ENCODE measurements around the gene KCNJ15. TPM values are rescaled to one million over a fixed set of nuclear protein-coding genes. Genes with fewer than 3 reads are reported as not detected.

KCNJ15 gene
- polyA plus RNA-seq, 2 donors = 4.2 to 5.6 TPM

DNA sequence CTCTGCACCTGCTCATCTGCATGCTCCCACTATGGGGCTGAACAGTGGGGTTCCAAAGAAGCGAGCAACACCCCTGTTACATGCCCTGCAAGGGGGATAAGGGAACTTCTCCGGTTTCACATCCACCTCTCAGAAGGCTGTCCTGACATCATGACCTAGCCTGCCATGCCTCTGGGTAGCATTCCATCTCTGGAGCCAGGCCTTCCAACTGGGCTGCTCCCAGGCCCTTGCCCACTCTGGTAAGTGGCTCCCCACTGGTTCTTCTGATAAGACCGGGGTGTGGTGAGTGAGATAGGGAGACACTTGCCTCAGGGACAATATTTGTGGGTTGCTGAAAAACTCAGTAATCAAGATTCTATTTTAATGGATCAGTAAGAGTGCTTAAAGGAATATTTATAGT is 57.8 kb downstream of the KCNJ15 start:
- Histone ChIP-seq H3K27me3 (ENCODE audit: control insufficient read depth in 1 of 2, insufficient read depth in 2 of 2, low read length in 2 of 2) (no peaks in the 10 kb centered on the region), H3K4me1 (ENCODE audit: control insufficient read depth in 2 of 2, insufficient read depth in 2 of 2, low read length in 1 of 2) (no peaks in the 10 kb centered on the region), H3K36me3 (ENCODE audit: control insufficient read depth in 2 of 2, insufficient read depth in 2 of 2, low read length in 1 of 2) (no peaks in the 10 kb centered on the region), H3K27ac (ENCODE audit: low read depth in 2 of 2, low read length in 1 of 2) (no peak overlapping the region), H3K9me3 (ENCODE audit: control insufficient read depth in 2 of 2, insufficient read depth in 1 of 2, low read depth in 1 of 2, low read length in 1 of 2) (no peaks in the 10 kb centered on the region), H3K4me3 (ENCODE audit: low read depth in 1 of 2, low read length in 2 of 2) (no peak overlapping the region)
- WGBS, 2 donors = 72 to 90% methylated on average over 3 of the region's 3 CpGs

DNA sequence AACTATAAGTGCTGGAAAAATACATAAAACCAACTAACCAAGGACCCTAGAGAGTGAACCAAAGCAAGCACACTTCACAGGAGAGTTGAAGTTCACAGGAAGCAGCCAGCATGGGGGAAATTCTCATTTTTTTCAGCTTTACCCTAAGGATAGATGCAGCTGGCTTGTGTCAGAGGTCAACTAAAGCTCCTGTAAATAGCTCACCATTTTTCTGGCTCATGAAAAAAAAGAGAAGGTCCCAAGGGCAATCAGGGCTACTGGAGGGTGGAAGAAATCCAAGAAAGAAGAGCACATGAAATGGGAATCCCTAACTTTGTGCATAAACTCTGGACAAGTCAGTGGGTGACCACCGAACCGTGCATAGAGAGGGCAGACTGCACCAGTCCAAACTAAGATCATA is 58.3 kb downstream of the KCNJ15 start:
- 77 to 79% methylated on average over 2 of the region's 2 CpGs for WGBS, 2 donors
- Histone ChIP-seq H3K4me3 (ENCODE audit: low read depth in 1 of 2, low read length in 2 of 2) (no peak overlapping the region), H3K4me1 (ENCODE audit: control insufficient read depth in 2 of 2, insufficient read depth in 2 of 2, low read length in 1 of 2) (no peaks in the 10 kb centered on the region), H3K27ac (ENCODE audit: low read depth in 2 of 2, low read length in 1 of 2) (no peak overlapping the region), H3K9me3 (ENCODE audit: control insufficient read depth in 2 of 2, insufficient read depth in 1 of 2, low read depth in 1 of 2, low read length in 1 of 2) (no peaks in the 10 kb centered on the region), H3K27me3 (ENCODE audit: control insufficient read depth in 1 of 2, insufficient read depth in 2 of 2, low read length in 2 of 2) (no peaks in the 10 kb centered on the region), H3K36me3 (ENCODE audit: control insufficient read depth in 2 of 2, insufficient read depth in 2 of 2, low read length in 1 of 2) (no peaks in the 10 kb centered on the region)

DNA sequence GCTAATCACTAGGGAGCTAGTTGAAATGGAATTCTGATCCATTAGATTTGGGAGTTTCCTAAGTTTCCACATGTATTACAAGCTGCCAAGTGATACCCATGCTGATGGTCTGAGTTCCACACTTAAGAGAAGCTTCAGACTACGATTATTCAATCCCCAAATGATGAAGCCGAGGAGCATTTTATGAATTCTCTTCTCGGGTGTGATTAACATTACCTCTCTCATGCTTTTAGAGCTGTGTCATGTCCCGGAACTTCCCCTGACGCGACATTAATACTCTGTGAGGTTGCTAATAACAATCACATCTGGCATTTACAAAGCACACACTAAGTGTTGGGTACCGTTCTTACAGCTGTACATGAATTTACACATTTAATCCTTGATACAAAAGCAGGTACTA is 63.0 kb downstream of the KCNJ15 start:
- Histone ChIP-seq H3K4me1 (ENCODE audit: control insufficient read depth in 2 of 2, insufficient read depth in 2 of 2, low read length in 1 of 2) (no peaks in the 10 kb centered on the region), H3K36me3 (ENCODE audit: control insufficient read depth in 2 of 2, insufficient read depth in 2 of 2, low read length in 1 of 2) (no peaks in the 10 kb centered on the region), H3K9me3 (ENCODE audit: control insufficient read depth in 2 of 2, insufficient read depth in 1 of 2, low read depth in 1 of 2, low read length in 1 of 2) (no peaks in the 10 kb centered on the region), H3K4me3 (ENCODE audit: low read depth in 1 of 2, low read length in 2 of 2) (no peak overlapping the region), H3K27me3 (ENCODE audit: control insufficient read depth in 1 of 2, insufficient read depth in 2 of 2, low read length in 2 of 2) (no peaks in the 10 kb centered on the region), H3K27ac (ENCODE audit: low read depth in 2 of 2, low read length in 1 of 2) (no peak overlapping the region)
- 76 to 80% methylated on average over 7 of the region's 7 CpGs for WGBS, 2 donors

DNA sequence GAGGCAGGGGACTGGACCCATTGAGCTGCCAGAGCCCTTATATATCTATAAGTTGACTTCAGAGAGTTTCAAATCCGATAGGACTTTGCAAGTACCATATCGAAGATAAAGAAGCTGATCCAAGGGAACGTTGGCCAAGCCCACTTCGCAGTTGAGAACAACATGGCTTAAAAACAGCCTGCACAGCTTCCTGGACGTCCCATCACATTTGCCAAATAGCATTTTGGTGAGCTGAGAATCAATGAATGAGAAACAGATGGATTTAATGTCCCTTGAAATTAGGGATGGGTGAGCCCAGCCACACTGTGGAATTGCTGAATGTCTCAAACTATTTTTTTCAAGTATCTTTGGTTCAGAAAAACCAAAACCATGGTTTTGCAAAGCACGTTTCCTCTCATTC is 64.8 kb downstream of the KCNJ15 start:
- no peaks in the 10 kb centered on the region for H3K27me3 ChIP-seq (ENCODE audit: control insufficient read depth in 1 of 2, insufficient read depth in 2 of 2, low read length in 2 of 2)
- no peaks in the 10 kb centered on the region for H3K4me1 ChIP-seq (ENCODE audit: control insufficient read depth in 2 of 2, insufficient read depth in 2 of 2, low read length in 1 of 2)
- H3K4me3 ChIP-seq (ENCODE audit: low read depth in 1 of 2, low read length in 2 of 2) = no peak overlapping the region
- no peaks in the 10 kb centered on the region for H3K9me3 ChIP-seq (ENCODE audit: control insufficient read depth in 2 of 2, insufficient read depth in 1 of 2, low read depth in 1 of 2, low read length in 1 of 2)
- no peaks in the 10 kb centered on the region for H3K36me3 ChIP-seq (ENCODE audit: control insufficient read depth in 2 of 2, insufficient read depth in 2 of 2, low read length in 1 of 2)
- 76 to 78% methylated on average over 6 of the region's 6 CpGs for WGBS, 2 donors
- no peak overlapping the region for H3K27ac ChIP-seq (ENCODE audit: low read depth in 2 of 2, low read length in 1 of 2)

DNA sequence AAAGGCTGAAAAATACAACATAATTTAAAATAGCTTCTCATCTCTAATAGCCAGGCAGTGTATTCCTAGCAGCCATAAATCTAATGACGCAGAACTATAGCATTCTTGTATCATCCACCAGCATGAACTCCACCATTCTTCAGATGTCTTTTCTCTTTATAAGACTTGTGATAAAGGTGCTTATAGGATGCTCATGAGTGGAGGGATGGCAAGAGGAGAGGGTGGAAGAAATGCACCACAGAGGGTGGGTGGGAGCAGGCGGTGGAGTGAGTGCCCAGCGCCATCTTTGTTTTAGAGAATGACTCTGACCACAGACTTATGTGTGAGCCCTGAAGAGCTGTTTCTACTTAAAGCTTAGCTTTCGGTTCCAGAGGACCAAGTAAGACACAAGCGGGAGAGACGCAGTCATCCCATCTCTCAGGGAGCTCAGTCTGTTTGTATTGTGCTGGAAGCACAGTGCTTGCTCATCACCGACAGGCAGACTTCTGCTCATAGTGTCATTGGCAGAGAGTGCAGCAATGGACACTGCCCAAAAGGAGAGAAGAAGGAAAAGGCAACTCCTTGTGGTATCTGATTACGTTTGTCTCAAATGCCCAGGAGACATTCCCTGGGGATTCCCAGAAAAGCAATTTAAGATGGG is 65.6 kb downstream of the KCNJ15 start:
- Histone ChIP-seq H3K27ac (ENCODE audit: low read depth in 2 of 2, low read length in 1 of 2) (no peak overlapping the region), H3K9me3 (ENCODE audit: control insufficient read depth in 2 of 2, insufficient read depth in 1 of 2, low read depth in 1 of 2, low read length in 1 of 2) (no peaks in the 10 kb centered on the region), H3K36me3 (ENCODE audit: control insufficient read depth in 2 of 2, insufficient read depth in 2 of 2, low read length in 1 of 2) (no peaks in the 10 kb centered on the region), H3K4me3 (ENCODE audit: low read depth in 1 of 2, low read length in 2 of 2) (no peak overlapping the region), H3K4me1 (ENCODE audit: control insufficient read depth in 2 of 2, insufficient read depth in 2 of 2, low read length in 1 of 2) (peaks cover 0 to 3% of the 10 kb centered on the region in 2 donors), H3K27me3 (ENCODE audit: control insufficient read depth in 1 of 2, insufficient read depth in 2 of 2, low read length in 2 of 2) (no peaks in the 10 kb centered on the region)
- 83 to 87% methylated on average over 8 of the region's 8 CpGs for WGBS, 2 donors

DNA sequence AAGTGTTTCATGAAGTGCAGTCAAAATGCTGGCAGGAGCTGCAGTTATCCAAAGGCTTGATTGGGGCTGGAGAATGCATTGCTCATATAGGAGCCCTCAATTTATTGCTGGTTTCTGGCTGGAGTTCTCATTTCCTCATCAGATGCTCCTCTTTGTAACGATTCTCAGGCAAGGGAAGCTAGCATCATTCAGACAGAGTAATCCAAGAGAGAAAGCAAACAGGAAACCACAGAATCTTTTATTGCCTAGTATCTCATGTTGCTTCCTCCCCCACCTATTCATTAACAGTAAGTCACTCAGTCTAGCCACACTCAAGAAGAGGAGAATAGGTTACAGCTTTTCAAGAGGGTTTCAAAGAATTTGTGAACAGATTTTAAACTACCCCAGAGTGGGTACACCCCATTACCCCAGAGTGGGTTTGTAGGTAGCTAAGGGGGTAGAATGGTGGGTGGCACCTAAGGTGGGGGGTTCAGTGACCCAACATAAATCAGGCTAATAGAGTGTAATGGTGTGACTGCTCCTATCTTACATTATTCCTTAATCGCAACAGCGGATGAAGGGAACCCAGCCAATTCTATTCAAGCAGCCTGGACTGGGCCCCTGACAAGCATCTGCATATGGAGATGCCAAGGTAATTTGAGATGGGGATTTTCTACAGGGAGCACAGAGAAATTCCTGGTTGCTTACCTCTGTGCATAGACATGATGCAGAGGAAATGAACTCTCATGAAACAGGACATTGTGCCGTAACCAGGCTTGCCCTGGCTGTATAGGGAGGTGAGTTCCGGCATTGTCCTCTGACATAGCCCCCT is 67.1 kb downstream of the KCNJ15 start:
- no peak overlapping the region for H3K4me3 ChIP-seq (ENCODE audit: low read depth in 1 of 2, low read length in 2 of 2)
- H3K4me1 ChIP-seq (ENCODE audit: control insufficient read depth in 2 of 2, insufficient read depth in 2 of 2, low read length in 1 of 2) = peaks cover 0 to 3% of the 10 kb centered on the region in 2 donors
- H3K36me3 ChIP-seq (ENCODE audit: control insufficient read depth in 2 of 2, insufficient read depth in 2 of 2, low read length in 1 of 2) = no peaks in the 10 kb centered on the region
- WGBS, 2 donors = 50 to 57% methylated on average over 5 of the region's 5 CpGs
- H3K27me3 ChIP-seq (ENCODE audit: control insufficient read depth in 1 of 2, insufficient read depth in 2 of 2, low read length in 2 of 2) = no peaks in the 10 kb centered on the region
- H3K27ac ChIP-seq (ENCODE audit: low read depth in 2 of 2, low read length in 1 of 2) = no peak overlapping the region
- no peaks in the 10 kb centered on the region for H3K9me3 ChIP-seq (ENCODE audit: control insufficient read depth in 2 of 2, insufficient read depth in 1 of 2, low read depth in 1 of 2, low read length in 1 of 2)

DNA sequence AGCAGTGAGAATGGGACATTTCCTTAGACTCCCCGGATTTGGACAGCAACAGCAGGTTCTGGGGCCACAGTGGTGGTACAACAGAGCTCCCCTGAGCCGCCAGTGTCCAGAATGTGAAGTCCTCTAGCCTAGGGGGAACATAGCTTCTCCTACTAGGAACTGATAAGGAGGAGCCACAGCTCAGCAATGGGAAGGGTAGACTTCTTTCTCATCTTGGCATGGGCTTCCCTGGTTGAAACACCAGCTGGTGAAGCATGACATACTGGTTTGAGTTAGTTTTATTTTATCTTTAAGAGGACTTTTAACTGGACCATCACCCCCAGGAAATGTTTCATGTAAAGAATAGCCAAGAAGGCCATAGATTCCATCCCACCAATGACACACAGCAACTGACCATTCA is 68.4 kb downstream of the KCNJ15 start:
- H3K27me3 ChIP-seq (ENCODE audit: control insufficient read depth in 1 of 2, insufficient read depth in 2 of 2, low read length in 2 of 2) = no peaks in the 10 kb centered on the region
- no peaks in the 10 kb centered on the region for H3K9me3 ChIP-seq (ENCODE audit: control insufficient read depth in 2 of 2, insufficient read depth in 1 of 2, low read depth in 1 of 2, low read length in 1 of 2)
- WGBS, 2 donors = 85 to 89% methylated on average over 2 of the region's 2 CpGs
- H3K4me3 ChIP-seq (ENCODE audit: low read depth in 1 of 2, low read length in 2 of 2) = no peak overlapping the region
- no peak overlapping the region for H3K27ac ChIP-seq (ENCODE audit: low read depth in 2 of 2, low read length in 1 of 2)
- peaks cover 0 to 3% of the 10 kb centered on the region in 2 donors for H3K4me1 ChIP-seq (ENCODE audit: control insufficient read depth in 2 of 2, insufficient read depth in 2 of 2, low read length in 1 of 2)
- no peaks in the 10 kb centered on the region for H3K36me3 ChIP-seq (ENCODE audit: control insufficient read depth in 2 of 2, insufficient read depth in 2 of 2, low read length in 1 of 2)

DNA sequence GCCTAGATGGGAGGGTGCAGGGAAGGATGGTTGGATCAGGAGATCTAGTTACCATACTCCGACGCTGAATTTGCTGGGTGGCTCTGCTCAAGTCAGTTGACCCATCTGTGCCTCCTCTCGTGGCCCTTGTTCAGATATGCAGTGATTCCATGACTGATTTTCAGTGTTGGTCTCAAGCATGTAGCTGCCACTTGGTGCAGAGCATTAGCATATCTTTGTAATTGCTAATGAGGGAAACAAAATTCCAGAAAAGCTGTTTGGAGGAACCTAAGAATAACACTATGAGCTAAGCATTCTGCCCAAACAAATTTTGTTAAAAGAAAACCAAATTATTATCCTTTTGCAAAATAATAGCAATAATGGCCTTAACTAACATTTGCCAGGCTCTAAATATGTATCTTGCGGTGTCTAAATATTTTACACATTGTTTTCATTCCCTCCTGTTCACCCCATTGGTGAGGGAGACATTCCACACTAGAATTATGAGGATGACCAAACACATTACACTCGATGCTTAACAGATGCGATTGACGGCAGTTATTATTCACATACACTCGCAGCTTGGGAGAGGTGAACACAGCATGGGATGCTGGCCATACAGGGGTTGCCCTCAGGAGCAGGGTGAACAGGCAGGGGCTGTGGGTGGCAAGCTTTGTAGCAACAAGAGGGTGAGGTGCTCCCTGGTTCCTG is 69.1 kb downstream of the KCNJ15 start:
- H3K9me3 ChIP-seq (ENCODE audit: control insufficient read depth in 2 of 2, insufficient read depth in 1 of 2, low read depth in 1 of 2, low read length in 1 of 2) = no peaks in the 10 kb centered on the region
- peaks cover 0 to 3% of the 10 kb centered on the region in 2 donors for H3K4me1 ChIP-seq (ENCODE audit: control insufficient read depth in 2 of 2, insufficient read depth in 2 of 2, low read length in 1 of 2)
- 84 to 89% methylated on average over 8 of the region's 8 CpGs for WGBS, 2 donors
- no peaks in the 10 kb centered on the region for H3K27me3 ChIP-seq (ENCODE audit: control insufficient read depth in 1 of 2, insufficient read depth in 2 of 2, low read length in 2 of 2)
- no peak overlapping the region for H3K4me3 ChIP-seq (ENCODE audit: low read depth in 1 of 2, low read length in 2 of 2)
- H3K27ac ChIP-seq (ENCODE audit: low read depth in 2 of 2, low read length in 1 of 2) = no peak overlapping the region
- H3K36me3 ChIP-seq (ENCODE audit: control insufficient read depth in 2 of 2, insufficient read depth in 2 of 2, low read length in 1 of 2) = no peaks in the 10 kb centered on the region

DNA sequence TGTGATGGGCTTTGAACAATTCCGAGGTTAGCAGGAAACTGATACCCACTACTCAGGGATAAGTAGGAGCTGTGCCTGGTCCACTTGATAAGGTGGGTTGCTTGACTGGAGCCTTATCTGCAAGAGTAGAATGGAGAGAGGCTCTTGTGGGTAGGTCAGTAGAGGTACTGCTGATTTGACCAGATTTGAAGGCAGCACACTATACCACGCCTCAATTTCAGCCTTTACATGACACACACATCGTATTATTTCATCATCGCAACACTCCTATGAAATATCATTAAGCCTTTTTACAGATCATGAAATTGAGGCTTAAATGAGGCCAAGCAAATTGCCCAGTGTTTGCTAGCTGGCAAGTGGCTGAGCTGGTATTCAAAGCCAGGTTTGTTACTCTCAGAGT is 69.6 kb downstream of the KCNJ15 start:
- Histone ChIP-seq H3K27me3 (ENCODE audit: control insufficient read depth in 1 of 2, insufficient read depth in 2 of 2, low read length in 2 of 2) (no peaks in the 10 kb centered on the region), H3K4me3 (ENCODE audit: low read depth in 1 of 2, low read length in 2 of 2) (no peak overlapping the region), H3K27ac (ENCODE audit: low read depth in 2 of 2, low read length in 1 of 2) (peak overlapping the region; percentile 53 to 56), H3K4me1 (ENCODE audit: control insufficient read depth in 2 of 2, insufficient read depth in 2 of 2, low read length in 1 of 2) (peaks cover 0 to 3% of the 10 kb centered on the region in 2 donors), H3K36me3 (ENCODE audit: control insufficient read depth in 2 of 2, insufficient read depth in 2 of 2, low read length in 1 of 2) (no peaks in the 10 kb centered on the region), H3K9me3 (ENCODE audit: control insufficient read depth in 2 of 2, insufficient read depth in 1 of 2, low read depth in 1 of 2, low read length in 1 of 2) (no peaks in the 10 kb centered on the region)
- 60 to 70% methylated on average over 4 of the region's 4 CpGs for WGBS, 2 donors

Data from esophagus (tissue), 2 donors.